SIG-M5 treated with dmso at 0.1 percent for 504 hours (cell line): ENCODE results near the gene KLHL29.

ENCODE experiments used
- DNase-seq: peaks from one replicate; lab custom pipeline; 2025; ENCODE audit not compliant: unreplicated experiment; lab: John Stamatoyannopoulos, UW

The KLHL29 gene

GRCh38 chr2:23394700-23395099, 9.7 kb downstream of the KLHL29 start:
- no peak for DNase-seq

GRCh38 chr2:23397478-23397877, 12.5 kb downstream of the KLHL29 start:
- no peak for DNase-seq

GRCh38 chr2:23399674-23400261, 14.8 kb downstream of the KLHL29 start:
- DNase-seq = no peak

- DNase-seq = no peak
These were observed 15.7 kb downstream of the KLHL29 start for GRCh38 chr2:23400703-23401102.

GRCh38 chr2:23401427-23402204, 16.6 kb downstream of the KLHL29 start:
- no peak for DNase-seq

GRCh38 chr2:23402205-23402740, 17.3 kb downstream of the KLHL29 start:
- DNase-seq = no peak

- DNase-seq = peak; percentile 48
These were observed 19.4 kb downstream of the KLHL29 start for GRCh38 chr2:23404426-23404825.

GRCh38 chr2:23409248-23409647, 24.3 kb downstream of the KLHL29 start:
- no peak for DNase-seq

- no peak for DNase-seq
These were observed 25.6 kb downstream of the KLHL29 start for GRCh38 chr2:23410596-23410995.

- no peak for DNase-seq
These were observed 26.9 kb downstream of the KLHL29 start for GRCh38 chr2:23411752-23412431.

- no peak for DNase-seq
These were observed 27.7 kb downstream of the KLHL29 start for GRCh38 chr2:23412556-23413155.

GRCh38 chr2:23413641-23414040, 28.7 kb downstream of the KLHL29 start:
- DNase-seq = no peak

GRCh38 chr2:23414106-23414505, 29.1 kb downstream of the KLHL29 start:
- DNase-seq = no peak

- DNase-seq = no peak
These were observed 29.9 kb downstream of the KLHL29 start for GRCh38 chr2:23414871-23415270.

GRCh38 chr2:23417310-23417709, 32.3 kb downstream of the KLHL29 start:
- DNase-seq = no peak

- no peak for DNase-seq
These were observed 33.1 kb downstream of the KLHL29 start for GRCh38 chr2:23418056-23418455.

- DNase-seq = no peak
These were observed 33.5 kb downstream of the KLHL29 start for GRCh38 chr2:23418461-23418911.

GRCh38 chr2:23419171-23420090, 34.5 kb downstream of the KLHL29 start:
- DNase-seq = no peak

GRCh38 chr2:23420091-23420839, 35.3 kb downstream of the KLHL29 start:
- DNase-seq = no peak
